ENCODE results near the gene GPT2. TPM values are rescaled to one million over a fixed set of nuclear protein-coding genes. Genes with fewer than 3 reads are reported as not detected.

GPT2 gene, protein sequence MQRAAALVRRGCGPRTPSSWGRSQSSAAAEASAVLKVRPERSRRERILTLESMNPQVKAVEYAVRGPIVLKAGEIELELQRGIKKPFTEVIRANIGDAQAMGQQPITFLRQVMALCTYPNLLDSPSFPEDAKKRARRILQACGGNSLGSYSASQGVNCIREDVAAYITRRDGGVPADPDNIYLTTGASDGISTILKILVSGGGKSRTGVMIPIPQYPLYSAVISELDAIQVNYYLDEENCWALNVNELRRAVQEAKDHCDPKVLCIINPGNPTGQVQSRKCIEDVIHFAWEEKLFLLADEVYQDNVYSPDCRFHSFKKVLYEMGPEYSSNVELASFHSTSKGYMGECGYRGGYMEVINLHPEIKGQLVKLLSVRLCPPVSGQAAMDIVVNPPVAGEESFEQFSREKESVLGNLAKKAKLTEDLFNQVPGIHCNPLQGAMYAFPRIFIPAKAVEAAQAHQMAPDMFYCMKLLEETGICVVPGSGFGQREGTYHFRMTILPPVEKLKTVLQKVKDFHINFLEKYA
- total RNA-seq (under 1 TPM in 1 of 2 experiments, not detected in 1; 0.47 TPM), total RNA-seq (0.27 to 45.6 (median 2.9) reads per million in 172 experiments)
- polyA plus RNA-seq (2013, experiment 1 of 2), result 0.42 TPM
- polyA plus RNA-seq (2013, experiment 2 of 2), result 1.1 TPM

- CTCF ChIA-PET, result interaction anchor here (1.6 kb wide), 1 partner anchor 210 kb away, joined by 4 read pairs; no protein-coding TSS in a partner anchor
- Mint-ChIP-seq H3K4me3 (peak within 1 kb of the TSS; percentile 88), H3K27me3 (peaks cover 13% of the 10 kb centered on the region), H3K9me3 (no peaks in the 10 kb centered on the region), H3K27ac (no peak within 1 kb of the TSS), H3K4me1 (ENCODE audit: low read depth) (peaks cover 17% of the 10 kb centered on the region), H3K36me3 (ENCODE audit: low read depth) (no peaks in the 10 kb centered on the region)
- no peak within 1 kb of the TSS for H3K27ac ChIP-seq (ENCODE audit: low read depth in 1 of 2, low read length in 2 of 2)
- intact Hi-C loops (cut with DNase I, micrococcal nuclease), result loop anchor here in 1 of 2 experiments (2.0 to 5.0 kb wide), 3 partner anchors 52 to 193 kb away; partner anchors contain the start of gene C16orf87
- no peaks in the 10 kb centered on the region for H3K36me3 ChIP-seq (ENCODE audit: insufficient read depth, low read length)
- ATAC-seq (ENCODE audit: poor library complexity) (peak; percentile 91), DNase-seq (peak; percentile 35 to 81 (median 55))
- no peaks in the 10 kb centered on the region for H3K9me3 ChIP-seq (ENCODE audit: control insufficient read depth in 1 of 2, insufficient read depth in 1 of 2, low read length in 2 of 2)
- H3K4me1 ChIP-seq (ENCODE audit: insufficient read depth, low read length), result peaks cover 12% of the 10 kb centered on the region
- H3K27me3 ChIP-seq (ENCODE audit: control insufficient read depth in 1 of 2, insufficient read depth in 2 of 2, low read length in 2 of 2), result peaks cover 0 to 6% of the 10 kb centered on the region in 2 experiments
- peak within 1 kb of the TSS; percentile 58 for H3K4me3 ChIP-seq (ENCODE audit: low read length)
- POLR2A ChIA-PET, result interaction anchor here (0.6 to 3.2 kb wide), 6 partner anchors 53 to 577 kb away, joined by 3 to 22 read pairs (median 3); partner anchors contain the start of genes C16orf87, DNAJA2, ITFG1 and PHKB
- no peak for TF ChIP-seq CTCF (IDR thresholded peaks at IDR 0.05)
These were observed at the start of gene GPT2 for GRCh38 chr16:46883690-46884512. TSS of gene GPT2 (plus strand) at chr16:46884362. CDS start at chr16:46884716, 354 bp downstream.

GRCh38 chr16:46836534-46837530, 47.3 kb upstream of the GPT2 start:
- Mint-ChIP-seq H3K4me3 (no peak overlapping the region), H3K27me3 (no peaks in the 10 kb centered on the region), H3K9me3 (no peaks in the 10 kb centered on the region), H3K4me1 (ENCODE audit: low read depth) (no peaks in the 10 kb centered on the region), H3K27ac (no peak overlapping the region), H3K36me3 (ENCODE audit: low read depth) (no peaks in the 10 kb centered on the region)
- ATAC-seq (ENCODE audit: poor library complexity), result no peak
- ChIA-PET CTCF (no interaction called here), POLR2A (no interaction called here)
- H3K36me3 ChIP-seq (ENCODE audit: insufficient read depth, low read length), result no peaks in the 10 kb centered on the region
- no peak for DNase-seq
- H3K4me1 ChIP-seq (ENCODE audit: insufficient read depth, low read length), result no peaks in the 10 kb centered on the region
- H3K27me3 ChIP-seq (ENCODE audit: control insufficient read depth in 1 of 2, insufficient read depth in 2 of 2, low read length in 2 of 2), result no peaks in the 10 kb centered on the region
- no peak overlapping the region for H3K27ac ChIP-seq (ENCODE audit: low read depth in 1 of 2, low read length in 2 of 2)
- H3K9me3 ChIP-seq (ENCODE audit: control insufficient read depth in 1 of 2, insufficient read depth in 1 of 2, low read length in 2 of 2), result no peaks in the 10 kb centered on the region
- no peak for TF ChIP-seq CTCF (IDR thresholded peaks at IDR 0.05)
- intact Hi-C loops (cut with DNase I, micrococcal nuclease), result loop anchor here in 1 of 2 experiments (10.0 kb wide), 1 partner anchor 308 kb away; the partner anchor contains the start of gene NETO2
- H3K4me3 ChIP-seq (ENCODE audit: low read length), result no peak overlapping the region
